ENCODE measurements around the gene EIF4E3. TPM values are rescaled to one million over a fixed set of nuclear protein-coding genes. Genes with fewer than 3 reads are reported as not detected.

Gene EIF4E3
- total and polyA plus RNA-seq, 7 donors = 10.3 to 60.1 (median 48.6) TPM

DNA sequence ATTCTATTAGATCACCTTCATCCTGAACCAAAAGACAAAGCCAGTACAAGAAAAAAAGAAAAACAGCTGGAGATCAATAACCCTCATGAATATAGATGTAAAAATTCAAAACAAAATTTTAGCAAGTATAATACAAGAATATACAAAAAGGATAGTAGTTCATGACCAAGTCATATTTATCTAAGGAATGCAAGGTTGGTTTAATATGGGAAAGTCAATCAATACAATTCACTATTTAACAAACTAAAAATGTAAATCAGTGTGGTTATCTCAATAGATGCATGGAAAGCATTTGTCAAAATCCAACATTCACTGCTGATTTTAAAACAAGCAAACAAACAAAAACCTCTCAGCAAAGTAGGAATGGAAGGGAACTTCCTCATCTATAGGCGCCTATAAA, 17.4 kb upstream of the EIF4E3 start:
- ATAC-seq (no peak), DNase-seq (no peak)
- Histone ChIP-seq H3K9me3 (peaks cover 20% of the 10 kb centered on the region), H3K36me3 (ENCODE audit: insufficient read depth in 1 of 2, low read depth in 1 of 2) (no peaks in the 10 kb centered on the region), H3K27ac (no peak overlapping the region), H3K4me1 (no peaks in the 10 kb centered on the region), H3K4me3 (no peak overlapping the region), H3K27me3 (ENCODE audit: insufficient read depth in 3 of 3, low read length in 2 of 3) (no peaks in the 10 kb centered on the region)
- TF ChIP-seq, protein P1, sequence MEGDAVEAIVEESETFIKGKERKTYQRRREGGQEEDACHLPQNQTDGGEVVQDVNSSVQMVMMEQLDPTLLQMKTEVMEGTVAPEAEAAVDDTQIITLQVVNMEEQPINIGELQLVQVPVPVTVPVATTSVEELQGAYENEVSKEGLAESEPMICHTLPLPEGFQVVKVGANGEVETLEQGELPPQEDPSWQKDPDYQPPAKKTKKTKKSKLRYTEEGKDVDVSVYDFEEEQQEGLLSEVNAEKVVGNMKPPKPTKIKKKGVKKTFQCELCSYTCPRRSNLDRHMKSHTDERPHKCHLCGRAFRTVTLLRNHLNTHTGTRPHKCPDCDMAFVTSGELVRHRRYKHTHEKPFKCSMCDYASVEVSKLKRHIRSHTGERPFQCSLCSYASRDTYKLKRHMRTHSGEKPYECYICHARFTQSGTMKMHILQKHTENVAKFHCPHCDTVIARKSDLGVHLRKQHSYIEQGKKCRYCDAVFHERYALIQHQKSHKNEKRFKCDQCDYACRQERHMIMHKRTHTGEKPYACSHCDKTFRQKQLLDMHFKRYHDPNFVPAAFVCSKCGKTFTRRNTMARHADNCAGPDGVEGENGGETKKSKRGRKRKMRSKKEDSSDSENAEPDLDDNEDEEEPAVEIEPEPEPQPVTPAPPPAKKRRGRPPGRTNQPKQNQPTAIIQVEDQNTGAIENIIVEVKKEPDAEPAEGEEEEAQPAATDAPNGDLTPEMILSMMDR (IDR thresholded peaks at IDR 0.05) = no peak
- 100% methylated on average over 1 of the region's 1 CpG for WGBS, 3 donors
- intact Hi-C loops (cut with DNase I) = no loop called here

DNA sequence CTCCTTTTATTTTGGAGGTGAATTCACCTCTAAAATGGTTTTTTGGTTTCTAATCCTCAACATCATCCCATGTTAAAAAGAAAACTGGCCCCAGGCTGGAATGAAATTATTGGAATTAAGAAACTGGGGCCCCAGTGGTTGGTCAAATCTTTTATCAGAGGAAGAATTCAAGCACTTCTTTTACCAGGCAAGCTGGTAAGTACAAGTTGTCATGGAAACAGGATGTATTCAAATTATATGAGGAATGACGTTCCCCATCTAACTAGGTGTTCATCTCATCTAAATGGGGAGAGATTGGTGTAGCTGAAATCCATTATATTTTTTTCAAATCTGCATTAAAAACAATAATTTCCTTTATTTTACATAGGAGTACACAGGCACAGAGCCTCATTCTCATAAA, 9.7 kb upstream of the EIF4E3 start:
- Histone ChIP-seq H3K27ac (no peak overlapping the region), H3K27me3 (ENCODE audit: insufficient read depth in 3 of 3, low read length in 2 of 3) (no peaks in the 10 kb centered on the region), H3K36me3 (ENCODE audit: insufficient read depth in 1 of 2, low read depth in 1 of 2) (no peaks in the 10 kb centered on the region), H3K4me1 (no peaks in the 10 kb centered on the region), H3K4me3 (no peak overlapping the region), H3K9me3 (no peaks in the 10 kb centered on the region)
- DNase-seq (no peak), ATAC-seq (no peak)
- WGBS, 3 donors = 50 to 68% (median 65%) methylated on average over 1 of the region's 1 CpG
- intact Hi-C loops (cut with DNase I) = loop anchor here in 1 of 2 donors (10.0 kb wide), 1 partner anchor 1350 kb away; no protein-coding TSS in a partner anchor
- TF ChIP-seq, protein P1 (IDR thresholded peaks at IDR 0.05) = no peak

DNA sequence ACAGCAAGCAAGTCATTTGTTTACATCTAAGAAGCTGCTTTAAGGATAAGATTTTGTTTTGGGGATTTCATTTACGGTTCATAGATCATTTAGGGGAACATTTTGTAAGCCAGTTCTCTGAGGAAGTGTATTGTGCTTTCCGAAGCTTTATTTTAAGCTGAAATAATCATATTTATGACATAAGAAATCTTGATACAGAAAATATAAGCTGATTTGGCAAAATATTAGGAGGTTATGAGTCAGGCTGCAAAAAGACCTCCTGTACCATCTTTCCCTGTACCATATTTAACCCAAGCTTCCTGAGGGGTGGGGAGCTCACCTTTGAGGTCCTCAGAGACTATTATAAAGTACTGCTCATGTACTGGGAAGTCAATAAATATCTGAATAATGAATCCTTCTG, 8.1 kb upstream of the EIF4E3 start:
- 91 to 96% (median 93%) methylated on average over 2 of the region's 2 CpGs for WGBS, 3 donors
- intact Hi-C loops (cut with DNase I) = loop anchor here in 1 of 2 donors (10.0 kb wide), 1 partner anchor 1351 kb away; no protein-coding TSS in a partner anchor
- Histone ChIP-seq H3K9me3 (no peaks in the 10 kb centered on the region), H3K36me3 (ENCODE audit: insufficient read depth in 1 of 2, low read depth in 1 of 2) (no peaks in the 10 kb centered on the region), H3K4me3 (no peak overlapping the region), H3K4me1 (no peaks in the 10 kb centered on the region), H3K27me3 (ENCODE audit: insufficient read depth in 3 of 3, low read length in 2 of 3) (no peaks in the 10 kb centered on the region), H3K27ac (no peak overlapping the region)
- TF ChIP-seq, protein P1 (IDR thresholded peaks at IDR 0.05) = no peak
- DNase-seq = no peak
- ATAC-seq = no peak

DNA sequence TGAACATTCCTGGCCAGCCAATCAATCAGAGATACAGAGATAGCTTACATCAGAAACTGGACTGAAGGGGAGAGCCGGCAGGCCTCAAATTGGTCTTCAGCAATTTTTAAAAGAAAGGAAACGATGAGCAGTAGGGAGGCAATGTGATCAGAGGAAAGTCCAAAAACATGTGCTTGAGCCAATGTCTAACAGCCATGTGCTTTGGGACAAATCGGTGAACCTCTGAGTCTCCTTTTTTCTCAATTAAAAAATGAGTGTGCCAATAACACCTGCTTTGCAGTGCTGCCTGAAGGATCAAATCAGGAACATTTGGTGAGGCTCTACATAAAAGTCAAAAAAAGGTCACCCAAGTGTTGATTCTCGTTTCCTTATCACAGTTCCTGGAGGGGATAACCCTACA, 7.4 kb upstream of the EIF4E3 start:
- no peak for DNase-seq
- TF ChIP-seq, protein P1 (IDR thresholded peaks at IDR 0.05) = no peak
- intact Hi-C loops (cut with DNase I) = loop anchor here in 1 of 2 donors (10.0 kb wide), 1 partner anchor 1352 kb away; no protein-coding TSS in a partner anchor
- Histone ChIP-seq H3K4me1 (no peaks in the 10 kb centered on the region), H3K4me3 (no peak overlapping the region), H3K27ac (no peak overlapping the region), H3K36me3 (ENCODE audit: insufficient read depth in 1 of 2, low read depth in 1 of 2) (no peaks in the 10 kb centered on the region), H3K27me3 (ENCODE audit: insufficient read depth in 3 of 3, low read length in 2 of 3) (no peaks in the 10 kb centered on the region), H3K9me3 (no peaks in the 10 kb centered on the region)
- 84 to 88% (median 85%) methylated on average over 4 of the region's 4 CpGs for WGBS, 3 donors
- no peak for ATAC-seq
